GM21360 (cell line): ENCODE results near the gene FARP1.

Source experiments
- ATAC-seq: cut with Tn5 transposase; IDR thresholded peaks from one replicate; pipeline ENCODE4 v1.9.1; 2021; ENCODE audit warnings: mild to moderate bottlenecking, moderate library complexity; ENCODE audit not compliant: unreplicated experiment

FARP1 gene

DNA sequence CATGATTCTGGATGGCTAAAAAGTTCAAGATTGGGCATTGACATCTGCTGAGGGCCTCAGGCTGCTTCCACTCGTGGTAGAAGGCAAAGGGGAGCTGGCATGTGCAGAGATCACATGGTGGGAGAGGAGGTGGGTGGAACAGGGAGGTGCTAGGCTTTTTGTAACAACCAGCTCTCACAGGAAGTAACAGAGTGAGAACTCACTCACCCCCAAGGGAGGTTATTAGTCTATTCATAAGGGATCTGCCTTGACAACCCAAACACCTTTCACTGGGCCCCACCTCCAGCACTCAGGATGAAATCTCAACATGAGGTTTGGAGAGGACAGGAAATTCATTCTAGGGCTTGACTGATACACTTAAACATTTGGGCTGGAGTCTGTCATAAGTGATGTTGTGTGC lies 231.9 kb downstream of the FARP1 start:
- ATAC-seq = no peak

- ATAC-seq = no peak
These were observed 234.9 kb downstream of the FARP1 start for GRCh38 chr13:98377635-98378378.

GRCh38 chr13:98384739-98385138 lies 241.8 kb downstream of the FARP1 start:
- no peak for ATAC-seq

- ATAC-seq = no peak
These were observed 242.7 kb downstream of the FARP1 start for GRCh38 chr13:98385606-98386005.

GRCh38 chr13:98386637-98387036 lies 243.7 kb downstream of the FARP1 start:
- ATAC-seq = no peak

- ATAC-seq = no peak
These were observed 246.4 kb downstream of the FARP1 start for GRCh38 chr13:98389319-98389718.

- ATAC-seq = no peak
These were observed 247.3 kb downstream of the FARP1 start for GRCh38 chr13:98390086-98390715.

DNA sequence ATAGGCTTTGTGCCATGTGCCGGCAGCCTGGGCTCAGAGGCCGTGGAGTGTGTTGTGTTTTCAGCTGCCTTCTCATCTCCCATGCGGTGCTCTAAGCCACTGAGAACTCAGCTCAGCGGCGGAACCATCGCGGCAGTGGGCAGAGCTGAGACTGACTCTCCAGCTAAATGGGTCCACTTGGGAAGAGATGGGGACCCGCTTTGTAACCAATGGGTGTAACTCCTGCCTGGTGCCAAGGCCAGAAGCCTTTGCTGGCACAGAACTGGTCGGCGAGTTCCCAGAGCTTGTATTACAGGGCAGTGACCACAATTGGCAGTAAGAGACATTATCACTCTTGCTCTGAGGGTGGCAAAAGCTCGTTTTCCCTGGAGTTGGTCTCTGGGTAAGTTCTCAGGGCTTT lies 251.0 kb downstream of the FARP1 start:
- ATAC-seq = no peak

DNA sequence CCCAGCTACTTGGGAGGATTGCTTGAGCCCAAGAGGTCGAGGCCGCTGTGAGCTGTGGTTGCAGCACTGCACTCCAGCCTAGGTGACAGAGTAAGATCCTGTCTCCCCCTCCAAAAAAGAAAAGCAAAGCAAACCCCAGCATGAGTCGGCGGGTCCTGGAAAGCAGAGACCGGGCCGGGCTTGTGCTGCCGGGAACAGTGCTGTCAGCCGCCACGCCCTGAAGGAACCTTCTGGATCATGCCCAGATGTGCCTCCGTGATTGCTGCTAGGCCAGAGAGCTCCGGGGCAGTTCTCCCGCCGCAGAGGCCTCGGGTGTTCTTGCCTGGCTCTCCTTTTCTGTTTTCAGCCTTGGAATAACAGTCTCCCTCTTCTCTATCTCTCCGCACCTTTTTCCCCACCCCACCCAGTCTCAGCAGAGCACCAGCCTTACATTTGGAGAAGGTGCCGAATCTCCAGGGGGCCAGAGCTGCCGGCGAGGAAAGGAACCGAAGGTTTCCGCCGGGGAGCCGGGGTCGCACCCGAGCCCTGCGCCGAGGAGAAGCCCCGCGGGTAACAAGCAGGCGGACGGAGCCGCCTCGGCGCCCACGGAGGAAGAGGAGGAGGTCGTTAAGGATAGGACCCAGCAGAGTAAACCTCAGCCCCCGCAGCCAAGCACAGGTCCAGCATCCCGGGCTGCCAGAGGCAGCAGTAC lies 252.1 kb downstream of the FARP1 start:
- no peak for ATAC-seq

GRCh38 chr13:98396071-98396710 lies 253.3 kb downstream of the FARP1 start:
- no peak for ATAC-seq

DNA sequence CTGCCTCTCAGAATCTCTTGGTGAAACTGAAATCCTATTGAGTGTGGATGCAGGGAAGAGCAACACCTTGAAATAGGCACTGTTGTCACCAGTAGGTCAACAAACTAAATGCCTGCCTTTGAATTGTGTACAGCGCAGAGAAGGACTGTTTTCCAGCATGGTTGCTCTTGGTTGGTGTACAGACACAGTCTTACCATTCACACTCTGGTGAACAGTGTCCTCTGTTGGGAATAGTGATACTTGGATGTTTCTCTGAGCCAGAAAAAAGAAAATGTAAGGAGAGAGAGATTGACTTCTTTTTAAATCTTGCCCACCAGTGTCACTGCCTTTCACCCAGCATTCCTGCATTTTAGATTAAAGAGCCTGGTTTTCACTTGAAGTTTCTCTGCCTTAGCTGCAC lies 254.3 kb downstream of the FARP1 start:
- no peak for ATAC-seq

- ATAC-seq = no peak
These were observed 255.0 kb downstream of the FARP1 start for GRCh38 chr13:98397861-98398260.

DNA sequence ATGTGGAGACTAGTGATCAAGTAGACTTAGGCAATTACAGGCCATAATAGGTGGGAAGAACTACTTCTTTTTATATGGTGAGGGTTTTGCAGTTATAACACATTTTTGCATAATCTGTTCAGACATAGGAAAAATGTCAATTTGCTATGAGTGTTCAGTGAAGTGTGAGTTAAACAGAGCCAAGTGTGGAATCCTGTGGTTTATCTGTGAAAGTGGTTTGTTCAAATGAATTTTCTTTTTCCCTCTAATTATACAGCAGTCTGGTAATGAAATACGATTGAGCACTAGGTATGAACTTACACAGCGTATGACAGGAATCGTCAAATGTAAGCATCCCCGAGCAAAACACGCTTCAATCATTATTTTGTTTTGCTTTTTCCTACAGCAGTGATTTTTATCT lies 255.7 kb downstream of the FARP1 start:
- no peak for ATAC-seq

DNA sequence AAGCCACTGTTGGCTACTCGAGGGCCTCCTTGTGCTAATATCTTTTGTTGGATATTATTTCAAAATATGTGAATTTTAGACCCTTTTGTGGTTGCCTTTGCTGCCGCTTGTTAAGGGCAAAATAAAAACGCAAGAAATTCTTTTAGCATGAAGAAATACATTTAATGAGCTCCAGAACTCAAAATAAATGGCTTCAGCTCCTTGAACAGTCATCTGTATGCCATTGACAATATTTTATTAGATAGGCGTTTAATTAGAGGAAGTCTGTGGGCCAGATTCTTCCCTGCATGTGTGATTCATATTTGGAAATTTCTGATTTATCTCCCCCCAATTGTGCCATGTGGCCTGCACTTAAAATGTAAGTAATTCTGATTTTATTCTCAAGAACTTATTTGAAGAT lies 256.9 kb downstream of the FARP1 start:
- no peak for ATAC-seq

DNA sequence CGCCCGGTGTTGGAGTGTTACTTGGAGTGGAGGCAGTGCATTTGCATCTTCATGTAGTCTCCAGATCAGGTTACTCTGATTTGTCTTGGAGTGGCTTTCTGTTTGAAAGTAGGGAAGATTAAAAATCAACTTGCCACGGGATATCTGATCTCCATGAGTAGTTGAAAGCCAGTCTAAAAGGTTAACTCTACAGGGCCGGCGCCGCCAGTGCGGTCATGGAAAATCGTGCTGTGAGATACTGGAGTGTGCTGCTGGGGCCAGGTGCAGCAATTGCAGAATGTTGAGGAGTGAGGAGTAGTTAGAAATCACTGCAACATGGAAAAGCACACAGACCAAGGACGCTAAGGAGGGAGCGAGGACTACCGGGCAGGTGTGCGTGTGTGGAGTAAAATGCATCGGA lies 259.0 kb downstream of the FARP1 start:
- ATAC-seq = no peak

- ATAC-seq = no peak
These were observed 260.2 kb downstream of the FARP1 start for GRCh38 chr13:98403076-98403475.

GRCh38 chr13:98405107-98405571 lies 262.2 kb downstream of the FARP1 start:
- no peak for ATAC-seq

DNA sequence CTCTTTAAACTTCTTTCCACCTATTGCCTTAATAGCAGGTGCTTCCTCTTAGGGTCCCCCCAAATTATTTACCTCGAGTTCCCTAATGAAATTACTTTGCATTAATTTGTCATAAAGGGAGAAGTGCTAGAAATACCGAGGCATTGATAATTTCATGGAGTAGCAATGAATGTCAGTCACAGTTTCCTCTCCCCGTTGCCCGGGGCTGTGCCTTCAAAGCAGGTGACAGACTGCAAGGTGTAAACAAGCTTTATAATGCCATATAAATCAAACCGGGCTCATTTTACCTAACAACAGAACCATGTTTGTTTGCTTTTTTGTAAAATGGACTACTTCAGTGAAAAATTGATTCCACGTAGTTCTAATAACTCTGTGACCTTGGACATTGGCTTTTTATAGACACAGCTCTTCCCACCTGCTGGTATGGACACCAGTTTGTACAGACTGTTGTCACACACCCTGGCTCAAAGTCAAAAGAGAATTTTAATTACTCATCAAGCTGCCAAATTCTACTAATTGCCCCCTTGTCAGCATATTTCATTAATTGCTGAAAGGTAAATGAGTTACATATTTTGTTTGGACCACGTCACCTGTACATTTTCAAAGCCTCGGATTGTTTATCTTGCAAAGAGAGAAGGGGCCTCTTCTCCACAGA lies 262.9 kb downstream of the FARP1 start:
- ATAC-seq = no peak

- ATAC-seq = no peak
These were observed 263.5 kb downstream of the FARP1 start for GRCh38 chr13:98406427-98406826.

DNA sequence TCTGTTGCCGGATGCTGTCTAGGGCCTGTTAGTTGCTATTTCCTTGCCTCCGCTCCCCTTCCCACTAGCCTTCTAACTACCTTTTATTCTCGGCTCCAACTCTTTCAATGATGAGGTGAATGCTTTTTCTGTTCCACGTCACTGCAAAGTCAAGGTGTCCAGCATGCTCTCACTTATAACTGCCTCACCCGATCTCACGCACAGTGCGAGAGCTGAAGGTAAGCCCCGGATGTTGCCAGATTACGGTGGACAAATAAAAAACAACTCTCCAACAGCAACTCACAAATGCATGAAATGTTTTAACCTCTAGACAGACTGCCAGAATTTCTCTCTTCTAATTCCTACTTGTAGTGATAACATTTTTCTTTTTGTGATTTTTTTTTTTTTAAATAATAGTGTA lies 264.1 kb downstream of the FARP1 start:
- no peak for ATAC-seq

DNA sequence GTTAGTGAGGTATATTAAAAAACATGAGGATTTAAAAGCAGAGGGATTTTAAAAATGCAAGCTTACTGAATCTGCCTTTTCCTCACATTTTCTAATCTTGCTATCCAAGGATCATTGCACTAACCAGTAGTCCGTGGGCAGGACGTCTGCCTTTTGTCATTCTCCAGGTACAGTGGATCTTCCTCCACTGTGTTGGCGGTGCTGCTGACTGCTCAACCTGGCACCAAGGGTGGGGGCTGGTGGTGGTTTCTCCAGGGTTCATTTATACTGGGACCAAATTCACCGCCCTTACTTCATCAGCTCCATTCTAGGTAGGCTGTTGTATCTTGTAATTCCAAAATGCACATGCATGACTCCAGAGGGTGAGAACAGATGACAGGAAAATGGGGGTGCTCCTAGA lies 264.7 kb downstream of the FARP1 start:
- ATAC-seq = no peak
